OCI-LY1 (cell line): Measurements from ENCODE around the gene FHL3.
A peak's percentile ranks its signal among the peaks of the same experiment; 100 is the strongest.
"Not testable (repeated sequence)": the region's sequence is repeated elsewhere in the genome, so short reads cannot be mapped to it uniquely, and the experiment has no call there.

Experiments used
- H2AFZ ChIP-seq: fragments of 200-600 bp; sonication (generic), shearing (Covaris generic); 2 replicates; pipeline ENCODE4 v1.6.0; 2014; ENCODE audit warnings: antibody characterized with exemption, mild to moderate bottlenecking, low read length
- H3F3A ChIP-seq: fragments of 200-600 bp; sonication (generic), shearing (Covaris generic); 2 replicates; pipeline ENCODE4 v1.6.0; 2014; ENCODE audit warnings: mild to moderate bottlenecking, antibody characterized with exemption, low read length, moderate library complexity; ENCODE audit not compliant: insufficient read depth
- H3K27ac ChIP-seq: fragments of 200-600 bp; sonication (generic); 2 replicates; pipeline ENCODE4 v1.5.1; 2014; ENCODE audit warnings: low read length, mixed run types, mild to moderate bottlenecking, low read depth; ENCODE audit not compliant: poor library complexity, severe bottlenecking
- H3K27me3 ChIP-seq: fragments of 200-600 bp; sonication (generic); 2 replicates; pipeline ENCODE4 v1.6.0; 2014; ENCODE audit warnings: antibody characterized with exemption, mild to moderate bottlenecking, low read length, moderate library complexity; ENCODE audit not compliant: insufficient read depth
- H3K36me3 ChIP-seq: fragments of 200-600 bp; sonication (generic); 2 replicates; pipeline ENCODE4 v1.6.1; 2014; ENCODE audit warnings: mild to moderate bottlenecking, antibody characterized with exemption, low read length, moderate library complexity, mixed read lengths; ENCODE audit not compliant: insufficient read depth
- H3K4me1 ChIP-seq: fragments of 200-600 bp; sonication (generic); 2 replicates; pipeline ENCODE4 v1.5.1; 2014; ENCODE audit warnings: mild to moderate bottlenecking, low read length, moderate library complexity; ENCODE audit not compliant: insufficient read depth, severe bottlenecking
- H3K4me2 ChIP-seq: fragments of 200-600 bp; sonication (generic), shearing (Covaris generic); 2 replicates; pipeline ENCODE4 v1.6.1; 2014; ENCODE audit warnings: low read length
- H3K4me3 ChIP-seq: fragments of 200-600 bp; sonication (generic); 2 replicates; pipeline ENCODE4 v1.5.1; 2014; ENCODE audit warnings: low read length, low read depth, mild to moderate bottlenecking, mixed read lengths; ENCODE audit not compliant: poor library complexity, severe bottlenecking
- H3K79me2 ChIP-seq: fragments of 200-600 bp; shearing (Covaris generic); 2 replicates; pipeline ENCODE4 v1.6.1; 2016; ENCODE audit warnings: mixed run types, low read length, mixed read lengths; ENCODE audit not compliant: insufficient read depth
- H3K9ac ChIP-seq: fragments of 200-600 bp; sonication (generic), shearing (Covaris generic); 2 replicates; pipeline ENCODE4 v1.6.1; 2014; ENCODE audit warnings: mild to moderate bottlenecking, low read length, mixed read lengths
- H3K9me2 ChIP-seq: fragments of 200-600 bp; sonication (generic), shearing (Covaris generic); 2 replicates; pipeline ENCODE4 v1.6.1; 2014; ENCODE audit warnings: low read depth, mild to moderate bottlenecking, low read length, mixed read lengths
- H3K9me3 ChIP-seq: fragments of 200-600 bp; shearing (Covaris generic); 2 replicates; pipeline ENCODE4 v1.6.1; 2014; ENCODE audit warnings: low read length, mixed read lengths
- H4K20me1 ChIP-seq: fragments of 200-600 bp; sonication (generic), shearing (Covaris generic); 2 replicates; pipeline ENCODE4 v1.6.0; 2016; ENCODE audit warnings: mild to moderate bottlenecking, low read length; ENCODE audit not compliant: insufficient read depth
- CTCF ChIP-seq: fragments of 200-600 bp; sonication (generic), shearing (Covaris generic); IDR thresholded peaks from 2 replicates; pipeline ENCODE4 v1.5.1; 2017; ENCODE audit warnings: mild to moderate bottlenecking, antibody characterized with exemption, low read length, moderate library complexity, mixed read lengths
- EZH2 ChIP-seq: fragments of 200-600 bp; sonication (generic), shearing (Covaris generic); IDR thresholded peaks from 2 replicates; pipeline ENCODE4 v1.8.0; 2017; ENCODE audit warnings: borderline replicate concordance, mixed run types, mild to moderate bottlenecking, antibody characterized with exemption, low read length, moderate library complexity, mixed read lengths

FHL3 gene

GRCh38 chr1:37975083-37975482 lies 30.2 kb downstream of the FHL3 start:
- H4K20me1 ChIP-seq, H3K79me2 ChIP-seq, H3K4me2 ChIP-seq, H3K9ac ChIP-seq, H3K9me2 ChIP-seq, H2AFZ ChIP-seq, H3K9me3 ChIP-seq, H3K4me1 ChIP-seq, H3K27ac ChIP-seq, H3K4me3 ChIP-seq, H3K27me3 ChIP-seq, H3F3A ChIP-seq: not testable (repeated sequence)
- H3K36me3 ChIP-seq = peaks cover 79% of the 10 kb centered on the region
- TF ChIP-seq CTCF = peak; percentile 47; the same call in 1 of the 2 replicates

GRCh38 chr1:37974567-37974966 lies 30.7 kb downstream of the FHL3 start:
- Histone ChIP-seq H3F3A (0 out of 2 replicates have a peak, but pooled peaks cover 1% of the 10 kb centered on the region), H3K4me1 (no peaks in the 10 kb centered on the region), H4K20me1 (no peaks in the 10 kb centered on the region), H3K4me2 (no peak overlapping the region), H3K79me2 (no peaks in the 10 kb centered on the region), H3K4me3 (no peak overlapping the region), H3K9me3 (no peaks in the 10 kb centered on the region), H3K27ac (no peak overlapping the region), H3K27me3 (no peaks in the 10 kb centered on the region), H3K36me3 (peaks cover 79% of the 10 kb centered on the region), H3K9me2 (no peaks in the 10 kb centered on the region), H2AFZ (no peak overlapping the region), H3K9ac (no peak overlapping the region)
- TF ChIP-seq EZH2 = no peak
- TF ChIP-seq CTCF = no peak

- not testable (repeated sequence) for H3F3A ChIP-seq
- H3K36me3 ChIP-seq = peaks cover 79% of the 10 kb centered on the region
Observed at GRCh38 chr1:37973684-37974083, 31.6 kb downstream of the FHL3 start.

GRCh38 chr1:37965301-37965700 lies 40.0 kb downstream of the FHL3 start:
- Histone ChIP-seq H3F3A (0 out of 2 replicates have a peak, but pooled peaks cover 3% of the 10 kb centered on the region), H3K27ac (no peak overlapping the region), H3K4me2 (no peak overlapping the region), H3K27me3 (no peaks in the 10 kb centered on the region), H3K9me3 (no peaks in the 10 kb centered on the region), H3K4me3 (no peak overlapping the region), H2AFZ (no peak overlapping the region), H3K36me3 (peaks cover 62% of the 10 kb centered on the region), H3K79me2 (no peaks in the 10 kb centered on the region), H4K20me1 (no peaks in the 10 kb centered on the region), H3K9ac (no peak overlapping the region), H3K9me2 (no peaks in the 10 kb centered on the region), H3K4me1 (no peaks in the 10 kb centered on the region)
- no peak for TF ChIP-seq EZH2
- TF ChIP-seq CTCF = no peak

More at GRCh38 chr1:37973684-37974083, 31.6 kb downstream of the FHL3 start:
- not testable (repeated sequence) for H3K79me2 ChIP-seq, H3K9me3 ChIP-seq, H4K20me1 ChIP-seq, H3K9me2 ChIP-seq, H3K9ac ChIP-seq, H3K4me1 ChIP-seq, H3K4me2 ChIP-seq, H2AFZ ChIP-seq, H3K27ac ChIP-seq, H3K4me3 ChIP-seq, H3K27me3 ChIP-seq

GRCh38 chr1:37964106-37964505 lies 41.2 kb downstream of the FHL3 start:
- H3K36me3 ChIP-seq = peaks cover 62% of the 10 kb centered on the region
- H3K4me1 ChIP-seq, H3K27me3 ChIP-seq, H3K4me2 ChIP-seq, H3F3A ChIP-seq, H3K9ac ChIP-seq, H3K9me2 ChIP-seq, H4K20me1 ChIP-seq, H2AFZ ChIP-seq, H3K4me3 ChIP-seq, H3K27ac ChIP-seq, H3K79me2 ChIP-seq, H3K9me3 ChIP-seq: not testable (repeated sequence)
